Chondrocyte (in vitro differentiated cells): ENCODE results near the gene ZNF692. TPM values are rescaled to one million over a fixed set of nuclear protein-coding genes. Genes with fewer than 3 reads are reported as not detected.
A peak's percentile ranks its signal among the peaks of the same experiment; 100 is the strongest.

Experiments
- DNase-seq: peaks from one replicate; pipeline ENCODE4 v3.0.0; 2021; ENCODE audit warnings: mixed read lengths, low spot score
- H3K27ac Mint-ChIP-seq: one replicate; pipeline ENCODE4 v1.8.0; 2021; ENCODE audit warnings: mild to moderate bottlenecking, moderate library complexity, mixed read lengths; ENCODE audit not compliant: unreplicated experiment
- H3K27me3 Mint-ChIP-seq: 2 replicates; pipeline ENCODE4 v1.8.0; 2021; ENCODE audit warnings: low read depth, mixed read lengths
- H3K36me3 Mint-ChIP-seq: 2 replicates; pipeline ENCODE4 v1.8.0; 2021; ENCODE audit warnings: low read depth, mixed read lengths
- H3K4me1 Mint-ChIP-seq: 2 replicates; pipeline ENCODE4 v1.8.0; 2021; ENCODE audit warnings: low read depth, mild to moderate bottlenecking, mixed read lengths
- H3K4me3 Mint-ChIP-seq: one replicate; pipeline ENCODE4 v1.8.0; 2021; ENCODE audit warnings: mild to moderate bottlenecking, moderate library complexity, mixed read lengths; ENCODE audit not compliant: unreplicated experiment
- H3K9me3 Mint-ChIP-seq: 2 replicates; pipeline ENCODE4 v1.8.0; 2021; ENCODE audit warnings: low read depth, mixed read lengths
- total RNA-seq: library from RNA; stranded (reverse); gene quantifications from 3 replicates; pipeline ENCODE4 v1.2.1, GENCODE V29; 2021
- TF ChIP-seq, protein P1 (sequence below): fragments of 200-600 bp; sonication (generic); IDR thresholded peaks from 2 replicates; pipeline ENCODE4 v1.5.0; 2021; ENCODE audit warnings: antibody characterized with exemption, mild to moderate bottlenecking, moderate library complexity

ZNF692 gene
- total RNA-seq, 1 donor from 2014 or later = 21.6 TPM

- Mint-ChIP-seq H3K27ac (peak overlapping the region; percentile 45), H3K36me3 (peaks cover 5% of the 10 kb centered on the region), H3K4me3 (peak overlapping the region; percentile 92), H3K4me1 (peaks cover 66% of the 10 kb centered on the region), H3K27me3 (no peaks in the 10 kb centered on the region), H3K9me3 (no peaks in the 10 kb centered on the region)
- DNase-seq = no peak
- TF ChIP-seq, protein P1, sequence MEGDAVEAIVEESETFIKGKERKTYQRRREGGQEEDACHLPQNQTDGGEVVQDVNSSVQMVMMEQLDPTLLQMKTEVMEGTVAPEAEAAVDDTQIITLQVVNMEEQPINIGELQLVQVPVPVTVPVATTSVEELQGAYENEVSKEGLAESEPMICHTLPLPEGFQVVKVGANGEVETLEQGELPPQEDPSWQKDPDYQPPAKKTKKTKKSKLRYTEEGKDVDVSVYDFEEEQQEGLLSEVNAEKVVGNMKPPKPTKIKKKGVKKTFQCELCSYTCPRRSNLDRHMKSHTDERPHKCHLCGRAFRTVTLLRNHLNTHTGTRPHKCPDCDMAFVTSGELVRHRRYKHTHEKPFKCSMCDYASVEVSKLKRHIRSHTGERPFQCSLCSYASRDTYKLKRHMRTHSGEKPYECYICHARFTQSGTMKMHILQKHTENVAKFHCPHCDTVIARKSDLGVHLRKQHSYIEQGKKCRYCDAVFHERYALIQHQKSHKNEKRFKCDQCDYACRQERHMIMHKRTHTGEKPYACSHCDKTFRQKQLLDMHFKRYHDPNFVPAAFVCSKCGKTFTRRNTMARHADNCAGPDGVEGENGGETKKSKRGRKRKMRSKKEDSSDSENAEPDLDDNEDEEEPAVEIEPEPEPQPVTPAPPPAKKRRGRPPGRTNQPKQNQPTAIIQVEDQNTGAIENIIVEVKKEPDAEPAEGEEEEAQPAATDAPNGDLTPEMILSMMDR = no peak
Observed at GRCh38 chr1:248823517-248824001, 35.3 kb downstream of the ZNF692 start.

DNA sequence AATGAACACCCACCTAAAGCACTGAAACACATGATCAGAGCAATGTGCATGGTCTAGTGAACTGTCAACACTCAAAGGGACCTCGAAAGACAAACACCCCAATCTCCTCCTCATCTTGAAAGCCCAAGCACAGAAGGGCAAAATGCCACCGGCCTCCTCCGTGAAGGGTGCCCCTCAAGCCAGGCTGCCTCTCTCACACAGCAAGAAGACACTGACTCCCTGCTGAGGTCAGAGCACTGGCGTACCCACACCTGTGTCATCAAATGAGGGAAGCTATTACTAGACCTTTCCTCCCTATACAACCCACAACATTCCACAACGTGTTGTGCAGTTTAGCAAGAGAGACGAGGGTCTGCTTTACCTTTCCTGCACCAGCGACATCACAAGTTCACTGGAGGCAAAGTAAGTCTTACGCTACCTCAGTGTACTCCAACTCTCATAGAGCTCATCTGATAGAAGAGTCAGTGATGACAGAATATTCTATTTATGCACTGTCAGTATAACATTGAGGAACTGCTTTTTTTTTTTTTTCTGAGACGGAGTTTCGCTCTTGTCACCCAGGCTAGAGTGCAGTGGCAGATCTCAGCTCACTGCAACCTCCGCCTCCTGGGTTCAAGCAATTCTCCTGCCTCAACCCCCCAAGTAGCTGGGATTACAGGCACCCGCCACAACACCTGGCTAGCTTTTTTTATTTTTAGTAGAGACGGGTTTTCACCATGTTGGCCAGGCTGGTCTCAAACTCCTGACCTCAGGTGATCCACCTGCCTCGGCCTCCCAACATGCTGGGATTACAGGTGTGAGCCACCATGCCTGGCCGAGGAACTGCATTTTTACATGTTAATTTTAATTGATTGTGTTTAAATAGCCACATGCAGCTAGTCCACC is 36.5 kb downstream of the ZNF692 start:
- Mint-ChIP-seq H3K9me3 (no peaks in the 10 kb centered on the region), H3K36me3 (peaks cover 5% of the 10 kb centered on the region), H3K27me3 (no peaks in the 10 kb centered on the region), H3K4me3 (no peak overlapping the region), H3K4me1 (peaks cover 66% of the 10 kb centered on the region), H3K27ac (peak overlapping the region; percentile 71)
- no peak for DNase-seq
- TF ChIP-seq, protein P1 = no peak

DNA sequence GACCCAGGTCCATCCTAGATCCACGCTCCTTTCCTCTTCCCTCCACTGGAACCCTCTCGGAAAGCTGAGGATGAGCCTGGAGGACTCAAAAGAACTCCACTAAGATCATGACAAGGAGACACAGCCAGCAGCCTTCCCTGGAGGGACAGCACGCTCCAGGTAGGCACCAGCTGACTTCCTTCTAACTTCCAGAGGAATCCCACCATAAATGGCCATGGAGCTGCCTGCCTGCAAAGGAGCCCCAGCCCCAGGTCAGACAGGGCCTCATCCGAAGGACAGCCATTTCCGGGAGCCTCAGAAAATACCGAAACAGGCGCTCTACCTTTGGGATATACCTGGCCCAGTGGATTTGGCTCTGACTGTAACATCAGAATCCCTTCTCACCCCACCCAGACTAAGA is 37.2 kb downstream of the ZNF692 start:
- peak overlapping the region; percentile 71 for H3K27ac Mint-ChIP-seq
- no peaks in the 10 kb centered on the region for H3K27me3 Mint-ChIP-seq
- H3K4me3 Mint-ChIP-seq = peak overlapping the region; percentile 29
- no peak for DNase-seq
- TF ChIP-seq, protein P1 = no peak
- H3K36me3 Mint-ChIP-seq = peaks cover 5% of the 10 kb centered on the region
- H3K9me3 Mint-ChIP-seq = no peaks in the 10 kb centered on the region
- H3K4me1 Mint-ChIP-seq = peaks cover 63% of the 10 kb centered on the region

GRCh38 chr1:248821101-248821500 is 37.8 kb downstream of the ZNF692 start:
- TF ChIP-seq, protein P1 = no peak
- peak overlapping the region; percentile 29 for H3K4me3 Mint-ChIP-seq

DNA sequence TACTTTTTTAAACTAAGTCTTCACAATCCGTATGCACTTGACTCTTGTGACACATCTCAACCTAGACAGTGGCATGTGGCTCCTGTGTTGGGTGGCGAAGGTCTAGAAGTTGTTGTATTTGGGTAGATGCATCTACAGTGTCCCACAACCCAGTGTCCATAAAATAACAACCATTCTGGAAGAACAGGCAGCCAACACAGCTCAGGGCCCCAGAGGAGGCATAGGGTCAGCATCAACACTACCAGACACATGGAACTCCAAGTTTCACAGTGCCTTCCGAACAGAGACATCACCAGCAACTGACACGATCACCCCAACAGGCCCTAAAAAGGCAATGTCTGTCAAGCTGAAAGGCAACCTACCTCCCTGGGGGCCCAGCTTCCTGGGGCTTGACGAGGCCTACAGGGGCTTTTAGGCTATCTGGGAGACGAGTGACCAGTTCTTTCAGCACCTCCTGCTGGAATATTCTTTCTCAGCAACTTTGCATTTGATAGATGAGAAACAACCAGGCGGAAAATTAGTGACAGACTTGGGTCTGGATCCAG is 38.8 kb downstream of the ZNF692 start:
- TF ChIP-seq, protein P1 = no peak
- no peaks in the 10 kb centered on the region for H3K27me3 Mint-ChIP-seq
- DNase-seq = no peak
- no peak overlapping the region for H3K4me3 Mint-ChIP-seq
- H3K4me1 Mint-ChIP-seq = peaks cover 57% of the 10 kb centered on the region
- peaks cover 16% of the 10 kb centered on the region for H3K36me3 Mint-ChIP-seq
- no peaks in the 10 kb centered on the region for H3K9me3 Mint-ChIP-seq
- no peak overlapping the region for H3K27ac Mint-ChIP-seq

More at GRCh38 chr1:248821101-248821500, 37.8 kb downstream of the ZNF692 start:
- H3K9me3 Mint-ChIP-seq = no peaks in the 10 kb centered on the region
- no peak for DNase-seq
- H3K36me3 Mint-ChIP-seq = peaks cover 9% of the 10 kb centered on the region
- H3K27ac Mint-ChIP-seq = peak overlapping the region; percentile 81
- no peaks in the 10 kb centered on the region for H3K27me3 Mint-ChIP-seq
- H3K4me1 Mint-ChIP-seq = peaks cover 62% of the 10 kb centered on the region
